GM19395 (cell line): Measurements from ENCODE around the gene TMOD1.
"Not testable (repeated sequence)": the region's sequence is repeated elsewhere in the genome, so short reads cannot be mapped to it uniquely, and the experiment has no call there.

Experiments
- ATAC-seq: cut with Tn5 transposase; IDR thresholded peaks from one replicate; pipeline ENCODE4 v1.9.1; 2021; ENCODE audit warnings: mild to moderate bottlenecking, moderate library complexity; ENCODE audit not compliant: unreplicated experiment

The TMOD1 gene

DNA sequence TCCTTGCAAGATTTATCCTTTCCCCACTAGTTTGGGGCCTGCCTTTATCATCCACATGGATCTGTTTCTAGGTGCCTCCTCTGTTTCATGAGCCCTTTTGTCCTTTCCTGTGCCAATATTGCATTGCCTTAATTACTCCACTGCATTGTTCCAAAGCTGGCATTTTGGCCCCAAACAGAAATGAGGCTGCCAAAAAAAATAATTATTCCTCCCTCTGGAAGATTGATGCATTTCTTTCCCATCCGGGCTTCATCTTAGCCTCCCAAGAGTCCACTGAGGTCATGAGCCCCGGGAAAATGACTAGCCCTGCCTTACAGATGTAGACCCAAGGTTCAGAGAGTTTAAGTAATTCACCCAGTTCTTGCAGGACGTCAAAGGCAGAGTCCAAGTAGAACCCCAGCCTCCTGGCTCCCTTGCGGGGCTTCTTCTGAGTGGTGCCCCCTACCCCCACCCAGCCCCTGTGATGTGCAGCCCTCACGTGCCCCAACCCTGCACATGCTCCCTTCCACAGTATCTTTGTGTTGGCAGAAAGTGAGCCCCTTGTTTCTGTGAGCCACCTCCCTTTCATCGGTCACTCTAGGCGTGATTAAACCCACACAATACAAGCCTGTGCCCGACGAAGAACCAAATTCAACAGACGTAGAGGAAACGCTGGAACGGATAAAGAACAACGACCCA is 62.1 kb downstream of the TMOD1 start:
- no peak for ATAC-seq

DNA sequence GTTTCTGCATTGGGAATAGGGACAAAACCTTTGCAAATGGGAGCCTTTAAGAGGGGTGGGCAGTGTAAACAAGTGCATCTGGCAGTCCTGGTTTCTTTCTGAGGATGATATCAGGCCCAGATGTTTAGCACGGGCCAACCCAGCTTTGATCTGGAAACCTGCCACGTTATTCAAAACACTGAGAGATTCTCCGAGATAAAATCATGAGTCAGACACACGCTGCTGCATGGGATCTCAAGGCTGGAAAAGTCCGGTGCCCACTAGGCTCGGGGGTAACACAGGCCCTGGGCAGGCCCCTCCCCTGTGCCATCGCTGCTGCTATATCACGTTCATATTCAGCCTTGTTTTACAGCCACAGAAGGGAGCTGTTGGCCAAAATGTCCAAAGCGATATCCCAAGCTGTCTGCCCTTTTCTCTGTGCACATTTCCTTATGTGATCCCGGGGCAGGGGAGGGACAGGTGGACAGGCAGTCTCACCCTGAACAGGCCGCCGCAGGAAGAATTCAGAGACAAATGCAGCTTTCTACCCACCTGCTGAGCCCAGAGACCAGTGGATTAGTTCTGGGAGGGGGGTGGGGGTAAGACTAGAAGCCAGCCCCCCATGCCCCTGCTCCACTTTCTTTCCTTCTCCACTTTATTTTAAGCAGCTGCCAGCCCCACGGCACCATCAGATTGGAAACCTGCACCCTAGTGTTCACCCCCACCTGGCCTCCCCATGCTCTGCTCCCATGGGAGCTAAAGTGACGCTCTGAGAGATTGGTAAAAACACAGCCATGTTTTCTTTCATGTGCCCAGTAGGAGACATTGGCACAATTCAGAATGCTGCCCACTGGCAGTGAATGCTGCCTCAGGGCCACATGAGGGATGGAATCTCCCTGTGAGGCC is 63.1 kb downstream of the TMOD1 start:
- ATAC-seq, result no peak

- ATAC-seq, result no peak
Measured at GRCh38 chr9:97565262-97565661, 63.8 kb downstream of the TMOD1 start.

GRCh38 chr9:97567182-97567893 is 65.9 kb downstream of the TMOD1 start:
- ATAC-seq, result no peak

DNA sequence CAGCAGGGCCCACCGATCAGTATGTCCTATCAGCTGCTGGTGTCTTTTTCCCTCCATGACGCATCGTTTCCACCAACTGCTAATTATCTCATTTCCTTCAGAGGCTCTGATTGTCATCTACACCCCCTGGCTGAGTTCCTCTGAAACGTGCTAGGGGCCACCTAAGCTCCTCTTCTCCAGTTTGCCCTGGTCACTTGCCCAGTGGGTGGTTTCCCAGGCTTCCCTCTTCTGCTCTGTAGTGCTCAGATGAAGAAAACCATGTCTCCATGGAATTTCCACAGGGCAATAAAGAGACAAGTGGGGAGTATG is 66.4 kb downstream of the TMOD1 start:
- no peak for ATAC-seq

- no peak for ATAC-seq
Measured at GRCh38 chr9:97568461-97569275, 67.2 kb downstream of the TMOD1 start.

GRCh38 chr9:97570899-97571298 is 69.4 kb downstream of the TMOD1 start:
- no peak for ATAC-seq

GRCh38 chr9:97571664-97572063 is 70.2 kb downstream of the TMOD1 start:
- no peak for ATAC-seq

DNA sequence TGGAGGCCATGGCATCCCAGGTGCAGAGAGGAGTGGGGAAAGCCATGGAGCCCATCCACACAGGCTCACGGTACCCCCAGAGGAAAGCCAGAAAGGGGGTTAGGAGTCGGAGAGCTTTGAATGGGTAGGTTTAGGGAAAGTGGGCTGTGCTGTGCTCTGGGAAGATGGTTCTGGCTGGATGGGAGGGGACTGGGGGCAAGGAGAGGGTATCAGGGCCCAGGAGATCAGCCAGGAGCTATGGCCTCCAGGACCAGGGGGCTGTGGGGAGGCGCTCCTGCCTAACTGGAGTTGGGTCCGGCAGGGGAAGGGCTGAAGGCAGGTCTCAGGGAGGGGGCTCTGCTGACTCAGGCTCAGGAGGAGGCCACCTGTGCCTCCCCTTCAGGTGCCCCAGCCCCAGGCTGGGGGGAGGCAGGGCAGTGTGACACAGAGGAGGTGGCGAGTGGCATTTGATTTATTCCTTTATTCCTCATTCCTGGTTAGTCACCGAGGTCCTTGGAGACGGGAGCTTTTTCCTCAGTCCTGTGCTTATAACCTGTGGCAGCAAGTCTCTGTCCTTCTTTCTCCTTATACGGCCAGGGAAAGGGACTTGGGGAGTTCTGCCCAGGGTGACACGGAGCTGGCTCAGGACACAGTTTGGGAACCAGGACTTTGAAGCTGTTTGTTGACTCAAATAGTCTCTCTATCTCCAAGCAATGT is 70.9 kb downstream of the TMOD1 start:
- ATAC-seq, result no peak

- ATAC-seq, result no peak
Measured at GRCh38 chr9:97572892-97573365, 71.5 kb downstream of the TMOD1 start.

DNA sequence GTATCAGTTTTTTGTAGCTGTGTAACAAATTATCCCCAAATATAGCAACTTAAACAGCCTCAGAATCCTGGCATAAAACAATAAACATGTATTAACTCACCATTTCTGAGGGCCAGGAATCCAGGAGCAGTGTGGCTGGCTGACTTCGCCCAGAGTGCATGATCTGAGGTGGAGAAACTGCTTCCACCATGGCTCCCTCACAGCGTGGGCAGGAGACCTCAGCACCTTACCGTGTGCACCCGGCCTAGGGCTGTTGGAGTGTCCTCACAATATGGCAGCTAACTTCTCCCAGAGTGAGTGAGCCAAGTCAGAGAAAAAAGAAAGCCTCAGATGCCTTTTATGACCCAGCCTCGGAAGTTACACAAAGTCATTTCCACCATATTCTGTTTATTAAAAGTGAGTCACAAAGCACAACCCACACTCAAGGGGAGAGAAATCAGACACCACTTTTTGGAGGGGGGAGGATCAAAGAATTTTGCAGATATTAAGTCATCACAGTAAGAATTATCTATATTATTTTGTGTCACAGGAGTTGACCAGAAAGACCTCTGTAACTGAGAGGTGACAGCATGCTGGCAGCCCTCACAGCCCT is 72.1 kb downstream of the TMOD1 start:
- ATAC-seq, result no peak

DNA sequence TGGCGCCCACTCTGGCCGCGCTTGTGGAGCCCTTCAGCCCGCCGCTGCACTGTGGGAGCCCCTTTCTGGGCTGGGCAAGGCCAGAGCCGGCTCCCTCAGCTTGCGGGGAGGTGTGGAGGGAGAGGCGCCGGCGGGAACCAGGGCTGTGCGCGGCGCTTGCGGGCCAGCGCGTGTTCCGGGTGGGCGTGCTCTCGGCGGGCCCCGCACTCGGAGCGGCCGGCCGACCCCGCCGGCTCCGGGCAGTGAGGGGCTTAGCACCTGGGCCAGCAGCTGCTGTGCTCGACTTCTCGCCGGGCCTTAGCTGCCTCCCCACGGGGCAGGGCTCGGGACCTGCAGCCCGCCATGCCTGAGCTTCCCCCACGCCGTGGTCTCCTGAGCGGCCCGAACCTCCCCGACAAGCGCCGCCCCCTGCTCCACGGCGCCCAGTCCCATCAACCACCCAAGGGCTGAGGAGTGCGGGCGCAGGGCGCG is 72.7 kb downstream of the TMOD1 start:
- not testable (repeated sequence) for ATAC-seq

- not testable (repeated sequence) for ATAC-seq
Measured at GRCh38 chr9:97574921-97575672, 73.6 kb downstream of the TMOD1 start.

DNA sequence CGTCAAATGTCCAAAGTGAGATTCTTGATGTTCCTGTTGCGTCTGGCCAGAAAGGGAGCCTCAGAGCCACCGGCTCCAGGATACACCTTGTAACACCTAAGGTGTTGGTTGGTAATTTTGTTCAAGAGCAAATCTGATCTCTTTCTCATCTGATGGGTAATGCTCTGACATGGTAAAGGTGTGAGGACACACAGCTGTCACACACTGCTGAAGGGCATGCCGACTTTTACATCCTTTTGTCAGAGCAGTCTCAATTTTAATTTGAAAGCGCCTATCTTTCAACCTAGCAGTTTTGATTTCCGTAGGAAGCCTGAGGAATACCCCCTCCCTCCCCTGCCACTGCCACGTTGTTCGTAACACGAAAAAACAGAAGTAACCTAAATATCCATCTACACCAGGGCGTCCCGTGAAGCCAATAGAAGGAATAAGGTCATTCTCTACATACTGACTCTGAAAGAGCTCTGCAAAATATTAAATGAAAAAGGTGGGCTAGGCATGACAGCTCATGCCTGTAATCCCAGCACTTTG is 74.3 kb downstream of the TMOD1 start:
- ATAC-seq, result no peak

DNA sequence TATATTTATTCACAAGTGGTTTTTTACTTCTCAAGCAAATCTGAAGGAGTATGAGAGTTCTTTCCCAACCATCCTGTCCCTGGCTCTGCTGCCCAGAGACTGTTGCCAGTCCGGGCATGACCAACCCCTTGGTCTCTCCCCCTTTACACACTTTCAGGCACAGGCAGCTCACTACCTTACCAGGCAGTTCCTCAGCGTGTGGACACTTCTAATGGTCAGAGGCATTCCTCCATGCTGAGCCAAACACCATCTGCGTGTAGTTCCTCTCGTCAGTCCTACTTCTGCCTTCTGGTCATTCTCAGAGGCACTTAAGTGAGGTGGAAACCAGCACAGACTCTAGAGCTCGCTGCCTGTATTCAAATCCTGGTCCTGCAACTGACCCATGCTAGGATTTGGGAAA is 75.6 kb downstream of the TMOD1 start:
- ATAC-seq, result no peak

- no peak for ATAC-seq
Measured at GRCh38 chr9:97578846-97579245, 77.4 kb downstream of the TMOD1 start.

DNA sequence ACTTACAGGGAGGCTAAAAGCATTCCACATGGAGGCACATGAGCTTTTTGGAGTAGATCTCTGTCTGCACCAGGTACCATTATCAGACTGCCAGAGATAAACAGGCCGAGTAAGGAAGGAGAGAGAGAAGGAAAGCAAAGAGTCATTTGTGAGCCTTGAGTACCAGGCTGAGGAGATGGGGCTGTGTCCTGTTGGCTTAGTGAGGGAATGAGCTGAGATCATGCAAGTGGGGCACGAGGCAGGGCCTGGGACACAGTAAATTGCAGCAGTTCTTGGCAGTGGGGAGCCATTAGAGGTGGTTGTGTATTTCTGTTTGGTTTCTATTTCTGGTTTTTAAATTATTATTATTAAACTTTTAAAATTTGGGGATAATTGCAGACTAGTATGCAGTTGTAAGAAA is 78.4 kb downstream of the TMOD1 start:
- no peak for ATAC-seq

DNA sequence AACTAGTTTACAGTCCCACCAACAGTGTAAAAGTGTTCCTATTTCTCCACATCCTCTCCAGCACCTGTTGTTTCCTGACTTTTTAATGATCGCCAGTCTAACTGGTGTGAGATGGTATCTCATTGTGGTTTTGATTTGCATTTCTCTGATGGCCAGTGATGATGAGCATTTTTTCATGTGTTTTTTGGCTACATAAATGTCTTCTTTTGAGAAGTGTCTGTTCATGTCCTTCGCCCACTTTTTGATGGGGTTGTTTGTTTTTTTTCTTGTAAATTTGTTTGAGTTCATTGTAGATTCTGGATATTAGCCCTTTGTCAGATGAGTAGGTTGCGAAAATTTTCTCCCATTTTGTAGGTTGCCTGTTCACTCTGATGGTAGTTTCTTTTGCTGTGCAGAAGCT is 80.1 kb downstream of the TMOD1 start:
- ATAC-seq, result not testable (repeated sequence)

DNA sequence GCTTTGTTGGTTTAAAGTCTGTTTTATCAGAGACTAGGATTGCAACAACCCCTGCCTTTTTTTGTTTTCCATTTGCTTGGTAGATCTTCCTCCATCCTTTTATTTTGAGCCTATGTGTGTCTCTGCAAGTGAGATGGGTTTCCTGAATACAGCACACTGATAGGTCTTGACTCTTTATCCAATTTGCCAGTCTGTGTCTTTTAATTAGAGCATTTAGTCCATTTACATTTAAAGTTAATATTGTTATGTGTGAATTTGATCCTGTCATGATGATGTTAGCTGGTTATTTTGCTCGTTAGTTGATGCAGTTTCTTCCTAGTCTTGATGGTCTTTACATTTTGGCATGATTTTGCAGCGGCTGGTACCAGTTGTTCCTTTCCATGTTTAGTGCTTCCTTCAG is 83.3 kb downstream of the TMOD1 start:
- not testable (repeated sequence) for ATAC-seq
